Measurements from ENCODE around the gene ZDHHC20.

Gene ZDHHC20

GRCh38 chr13:21458813-21459701 lies at the start of gene ZDHHC20:
Gene ZDHHC20, minus strand, starts transcription at chr13:21459303. Its CDS starts 132 bp downstream, at chr13:21459171.
- DNase-seq (ENCODE audit: low spot score), result peak; percentile 94

GRCh38 chr13:21504379-21504778 lies 45.3 kb upstream of the ZDHHC20 start:
- no peak for DNase-seq (ENCODE audit: low spot score)

- no peak for DNase-seq (ENCODE audit: low spot score)
Observed at GRCh38 chr13:21501686-21502085, 42.6 kb upstream of the ZDHHC20 start.

GRCh38 chr13:21486322-21486721 lies 27.2 kb upstream of the ZDHHC20 start:
- DNase-seq (ENCODE audit: low spot score), result no peak

- no peak for DNase-seq (ENCODE audit: low spot score)
Observed at GRCh38 chr13:21483748-21484147, 24.6 kb upstream of the ZDHHC20 start.

- DNase-seq (ENCODE audit: low spot score), result no peak
Observed at GRCh38 chr13:21481359-21481758, 22.3 kb upstream of the ZDHHC20 start.

GRCh38 chr13:21478881-21479808 lies 20.0 kb upstream of the ZDHHC20 start:
- no peak for DNase-seq (ENCODE audit: low spot score)

- DNase-seq (ENCODE audit: low spot score), result peak; percentile 83
Observed at GRCh38 chr13:21476893-21477472, 17.9 kb upstream of the ZDHHC20 start.

- DNase-seq (ENCODE audit: low spot score), result no peak
Observed at GRCh38 chr13:21475115-21475514, 16.0 kb upstream of the ZDHHC20 start.

- no peak for DNase-seq (ENCODE audit: low spot score)
Observed at GRCh38 chr13:21470785-21471184, 11.7 kb upstream of the ZDHHC20 start.

GRCh38 chr13:21466527-21466926 lies 7.4 kb upstream of the ZDHHC20 start:
- DNase-seq (ENCODE audit: low spot score), result no peak

GRCh38 chr13:21465710-21466160 lies 6.6 kb upstream of the ZDHHC20 start:
- no peak for DNase-seq (ENCODE audit: low spot score)

- no peak for DNase-seq (ENCODE audit: low spot score)
Observed at GRCh38 chr13:21463424-21463823, 4.3 kb upstream of the ZDHHC20 start.

- no peak for DNase-seq (ENCODE audit: low spot score)
Observed at GRCh38 chr13:21461131-21461530, 2.0 kb upstream of the ZDHHC20 start.

GRCh38 chr13:21458451-21458812 lies 671 bp downstream of the ZDHHC20 start:
- no peak for DNase-seq (ENCODE audit: low spot score)

- no peak for DNase-seq (ENCODE audit: low spot score)
Observed at GRCh38 chr13:21453387-21454081, 5.6 kb downstream of the ZDHHC20 start.

GRCh38 chr13:21450936-21451335 lies 8.2 kb downstream of the ZDHHC20 start:
- no peak for DNase-seq (ENCODE audit: low spot score)

- DNase-seq (ENCODE audit: low spot score), result no peak
Observed at GRCh38 chr13:21446656-21447055, 12.4 kb downstream of the ZDHHC20 start.

GRCh38 chr13:21445759-21446158 lies 13.3 kb downstream of the ZDHHC20 start:
- no peak for DNase-seq (ENCODE audit: low spot score)

GRCh38 chr13:21443171-21443570 lies 15.9 kb downstream of the ZDHHC20 start:
- no peak for DNase-seq (ENCODE audit: low spot score)

- DNase-seq (ENCODE audit: low spot score), result no peak
Observed at GRCh38 chr13:21436582-21436981, 22.5 kb downstream of the ZDHHC20 start.

GRCh38 chr13:21435687-21436151 lies 23.4 kb downstream of the ZDHHC20 start:
- DNase-seq (ENCODE audit: low spot score), result no peak
